Fibroblast of skin of right quadriceps (primary cell): Measurements from ENCODE around the gene SSR4.

Experiments
- DNase-seq: peaks from one replicate; pipeline ENCODE4 v3.0.0-alpha.2; 2013

SSR4 gene

DNA sequence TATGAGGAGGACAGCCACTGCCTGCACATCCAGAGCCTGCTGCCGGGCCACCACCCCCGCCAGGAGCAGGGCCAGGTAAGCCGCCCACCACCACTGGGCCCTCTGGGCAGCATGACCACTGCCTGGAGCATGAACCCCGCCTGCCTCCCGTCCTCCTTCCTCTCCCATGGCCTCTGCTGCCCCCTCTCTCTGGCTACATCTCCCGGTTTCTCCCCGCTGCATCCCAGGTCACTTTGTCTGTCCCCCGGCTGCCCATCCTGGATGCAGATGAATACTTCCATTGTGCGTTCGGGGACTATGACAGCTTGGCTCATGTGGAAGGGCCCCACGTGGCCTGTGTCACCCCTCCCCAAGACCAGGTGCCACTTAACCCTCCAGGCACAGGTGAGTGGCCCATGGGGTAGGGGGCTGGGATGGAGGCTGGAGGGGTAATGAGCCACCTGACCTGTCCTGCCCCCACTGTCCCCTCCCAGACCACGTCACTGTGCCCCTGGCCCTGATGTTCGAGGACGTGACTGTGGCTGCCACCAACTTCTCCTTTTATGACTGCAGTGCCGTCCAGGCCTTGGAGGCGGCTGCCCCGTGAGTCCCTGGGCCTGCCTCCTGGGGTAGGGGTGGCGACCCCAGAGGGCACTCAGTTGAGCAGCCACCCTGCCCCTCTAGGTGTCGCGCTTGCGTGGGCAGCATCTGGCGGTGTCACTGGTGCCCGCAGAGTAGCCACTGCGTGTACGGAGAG is 24.4 kb upstream of the SSR4 start:
- no peak for DNase-seq

DNA sequence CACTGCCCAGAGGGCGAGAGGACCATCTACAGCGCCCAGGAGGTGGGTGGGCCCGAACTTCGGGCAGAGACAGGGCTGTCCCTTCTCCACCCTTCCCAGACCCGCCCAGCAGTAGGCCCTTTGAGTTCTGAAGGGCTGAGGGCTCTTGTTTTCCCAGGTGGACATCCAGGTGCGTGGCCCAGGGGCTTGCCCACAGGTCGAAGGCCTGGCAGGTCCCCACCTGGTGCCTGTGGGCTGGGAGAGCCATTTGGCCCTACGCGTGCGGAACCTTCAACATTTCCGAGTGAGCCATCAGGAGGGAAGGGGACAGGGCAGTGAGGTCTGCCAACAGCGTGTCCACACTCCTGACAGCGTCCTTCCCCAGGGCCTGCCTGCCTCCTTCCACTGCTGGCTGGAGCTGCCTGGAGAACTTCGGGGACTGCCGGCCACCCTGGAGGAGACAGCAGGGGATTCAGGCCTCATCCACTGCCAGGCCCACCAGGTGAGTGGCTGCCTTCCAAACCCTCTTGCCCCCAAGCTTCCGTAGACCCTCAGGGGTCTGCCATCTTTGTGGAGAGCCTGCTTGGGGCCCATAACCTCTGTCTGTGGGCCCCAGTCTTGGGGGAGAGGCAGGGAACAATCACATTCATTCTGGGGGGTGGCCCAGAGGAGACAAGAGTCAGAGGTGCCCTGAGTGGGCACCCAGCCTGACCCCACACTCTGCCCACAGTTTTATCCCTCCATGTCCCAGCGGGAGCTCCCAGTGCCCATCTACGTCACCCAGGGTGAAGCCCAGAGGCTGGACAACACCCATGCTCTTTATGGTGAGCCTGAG is 23.7 kb upstream of the SSR4 start:
- DNase-seq, result no peak

DNA sequence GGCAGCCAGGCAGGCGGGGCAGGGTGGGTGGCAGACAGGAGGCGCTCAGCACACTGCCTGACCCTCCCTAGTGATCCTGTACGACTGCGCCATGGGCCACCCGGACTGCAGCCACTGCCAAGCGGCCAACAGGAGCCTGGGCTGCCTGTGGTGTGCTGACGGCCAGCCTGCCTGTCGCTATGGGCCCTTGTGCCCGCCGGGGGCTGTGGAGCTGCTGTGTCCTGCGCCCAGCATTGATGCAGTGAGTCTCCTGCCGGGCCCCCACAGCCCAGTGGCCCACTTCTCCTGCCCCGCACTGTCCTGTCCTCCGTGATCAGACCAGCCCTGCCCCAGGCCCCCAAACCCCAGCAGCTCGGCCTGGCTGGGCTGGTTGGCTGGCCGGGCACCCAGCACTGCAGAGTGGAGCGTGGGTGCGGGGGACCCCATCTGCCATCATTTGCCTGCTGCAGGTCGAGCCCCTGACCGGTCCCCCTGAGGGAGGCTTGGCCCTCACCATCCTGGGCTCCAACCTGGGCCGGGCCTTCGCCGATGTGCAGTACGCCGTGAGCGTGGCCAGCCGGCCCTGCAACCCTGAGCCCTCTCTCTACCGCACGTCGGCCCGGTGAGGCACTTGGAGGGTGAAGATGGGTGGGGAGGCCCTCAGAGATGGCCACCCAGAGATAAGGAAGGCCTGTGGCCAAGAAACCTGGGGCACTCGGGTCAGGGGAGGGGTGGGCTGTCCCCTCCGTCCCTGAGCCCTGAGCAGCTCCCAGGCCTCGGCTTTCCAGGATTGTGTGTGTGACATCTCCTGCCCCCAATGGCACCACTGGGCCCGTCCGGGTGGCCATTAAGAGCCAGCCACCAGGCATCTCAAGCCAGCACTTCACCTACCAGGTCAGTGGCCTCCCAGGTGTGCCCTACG is 22.8 kb upstream of the SSR4 start:
- DNase-seq, result no peak

DNA sequence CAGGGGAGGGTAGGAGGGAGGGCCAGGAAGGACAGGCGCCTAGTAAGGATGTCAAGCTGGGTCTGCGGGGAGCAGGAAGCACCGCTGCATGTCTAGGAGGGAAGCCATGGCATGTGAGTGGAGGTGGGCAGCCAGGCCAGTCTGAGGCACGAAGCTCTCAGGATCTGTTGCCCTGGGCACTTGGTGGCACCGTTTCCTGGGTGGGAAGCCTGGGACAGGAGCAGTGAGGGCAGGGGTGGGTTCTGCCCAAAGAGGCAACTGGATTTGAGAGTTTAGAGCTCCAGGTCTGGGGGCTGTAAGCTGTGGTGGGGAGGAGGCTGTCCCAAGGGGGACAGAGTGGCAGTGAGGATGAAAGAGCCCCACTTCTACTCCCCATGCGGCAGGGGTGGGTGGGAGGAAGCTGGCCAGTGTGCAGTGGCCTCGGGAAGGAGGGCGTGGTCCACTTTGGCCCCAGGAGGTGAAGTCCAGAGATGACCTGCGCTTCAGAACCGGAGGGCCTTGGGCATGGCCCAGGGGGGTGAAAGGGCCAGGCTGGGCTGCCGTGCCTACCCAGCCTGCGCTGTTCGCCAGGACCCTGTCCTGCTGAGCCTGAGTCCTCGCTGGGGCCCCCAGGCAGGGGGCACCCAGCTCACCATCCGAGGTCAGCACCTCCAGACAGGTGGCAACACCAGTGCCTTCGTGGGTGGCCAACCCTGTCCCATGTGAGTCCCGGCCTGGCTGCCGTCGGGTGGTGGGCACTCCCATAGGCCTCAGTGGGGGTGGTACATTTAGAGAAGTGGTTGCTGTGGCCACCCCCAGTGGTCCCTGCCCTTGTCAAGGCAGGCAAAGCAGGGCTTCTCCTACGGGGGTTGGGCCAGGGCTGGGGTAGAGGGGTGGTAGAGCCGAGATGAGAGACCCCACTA is 21.9 kb upstream of the SSR4 start:
- DNase-seq, result no peak

DNA sequence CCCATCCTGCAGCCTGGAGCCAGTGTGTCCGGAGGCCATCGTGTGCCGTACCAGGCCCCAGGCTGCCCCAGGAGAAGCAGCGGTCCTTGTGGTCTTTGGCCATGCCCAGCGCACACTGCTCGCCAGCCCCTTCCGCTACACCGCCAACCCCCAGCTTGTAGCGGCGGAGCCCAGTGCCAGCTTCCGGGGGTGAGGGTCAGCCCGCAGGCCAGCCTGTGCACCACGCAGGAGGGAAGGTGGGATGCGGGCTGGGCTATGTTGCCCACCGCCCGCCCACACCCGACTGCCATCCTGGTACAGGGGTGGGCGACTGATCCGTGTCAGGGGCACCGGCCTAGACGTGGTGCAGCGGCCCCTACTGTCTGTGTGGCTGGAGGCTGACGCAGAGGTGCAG is 21.3 kb upstream of the SSR4 start:
- DNase-seq, result no peak

DNA sequence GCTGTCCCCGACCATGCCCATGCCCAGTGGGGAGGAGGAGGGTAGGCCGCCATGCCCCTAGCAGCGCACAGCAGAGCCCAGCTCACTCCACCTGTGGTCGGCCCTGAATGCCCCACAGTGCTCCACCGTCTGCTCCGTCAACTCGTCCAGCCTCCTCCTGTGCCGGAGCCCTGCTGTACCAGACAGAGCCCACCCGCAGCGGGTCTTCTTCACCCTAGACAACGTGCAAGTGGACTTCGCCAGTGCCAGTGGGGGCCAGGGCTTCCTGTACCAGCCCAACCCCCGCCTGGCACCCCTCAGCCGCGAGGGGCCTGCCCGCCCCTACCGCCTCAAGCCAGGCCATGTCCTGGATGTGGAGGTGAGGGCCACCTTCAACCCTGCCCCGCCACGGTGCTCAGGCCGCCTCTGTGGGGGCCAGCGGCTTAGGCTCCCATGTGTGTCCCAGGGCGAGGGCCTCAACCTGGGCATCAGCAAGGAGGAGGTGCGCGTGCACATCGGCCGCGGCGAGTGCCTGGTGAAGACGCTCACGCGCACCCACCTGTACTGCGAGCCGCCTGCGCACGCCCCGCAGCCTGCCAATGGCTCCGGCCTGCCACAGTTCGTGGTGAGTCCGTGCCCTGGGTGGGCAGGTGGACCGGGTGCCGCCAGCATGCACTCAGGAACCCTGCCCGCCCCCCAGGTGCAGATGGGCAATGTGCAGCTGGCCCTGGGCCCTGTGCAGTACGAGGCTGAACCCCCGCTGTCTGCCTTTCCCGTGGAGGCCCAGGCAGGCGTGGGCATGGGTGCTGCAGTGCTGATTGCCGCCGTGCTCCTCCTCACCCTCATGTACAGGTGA is 20.5 kb upstream of the SSR4 start:
- DNase-seq, result no peak

DNA sequence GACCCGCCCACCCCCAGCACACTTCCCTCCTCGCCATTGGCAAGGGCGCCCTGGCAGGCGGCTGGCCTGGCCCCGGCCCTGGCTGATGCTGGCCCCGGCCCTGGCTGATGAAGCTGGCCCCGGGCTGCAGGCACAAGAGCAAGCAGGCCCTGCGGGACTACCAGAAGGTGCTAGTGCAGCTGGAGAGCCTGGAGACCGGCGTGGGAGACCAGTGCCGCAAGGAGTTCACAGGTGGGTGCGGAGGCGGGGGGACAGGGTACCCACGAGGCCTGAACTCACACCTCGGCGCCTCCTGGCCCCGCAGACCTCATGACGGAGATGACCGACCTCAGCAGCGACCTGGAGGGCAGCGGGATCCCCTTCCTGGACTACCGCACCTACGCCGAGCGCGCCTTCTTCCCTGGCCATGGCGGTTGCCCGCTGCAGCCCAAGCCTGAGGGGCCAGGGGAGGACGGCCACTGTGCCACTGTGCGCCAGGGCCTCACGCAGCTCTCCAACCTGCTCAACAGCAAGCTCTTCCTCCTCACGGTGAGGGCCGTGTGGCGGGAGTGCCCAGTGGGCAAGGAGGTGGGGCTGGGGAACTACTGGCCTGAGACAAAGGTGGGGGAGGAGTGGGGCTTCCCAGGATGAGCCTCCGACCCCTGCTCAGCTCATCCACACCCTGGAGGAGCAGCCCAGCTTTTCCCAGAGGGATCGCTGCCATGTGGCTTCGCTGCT is 19.7 kb upstream of the SSR4 start:
- no peak for DNase-seq

DNA sequence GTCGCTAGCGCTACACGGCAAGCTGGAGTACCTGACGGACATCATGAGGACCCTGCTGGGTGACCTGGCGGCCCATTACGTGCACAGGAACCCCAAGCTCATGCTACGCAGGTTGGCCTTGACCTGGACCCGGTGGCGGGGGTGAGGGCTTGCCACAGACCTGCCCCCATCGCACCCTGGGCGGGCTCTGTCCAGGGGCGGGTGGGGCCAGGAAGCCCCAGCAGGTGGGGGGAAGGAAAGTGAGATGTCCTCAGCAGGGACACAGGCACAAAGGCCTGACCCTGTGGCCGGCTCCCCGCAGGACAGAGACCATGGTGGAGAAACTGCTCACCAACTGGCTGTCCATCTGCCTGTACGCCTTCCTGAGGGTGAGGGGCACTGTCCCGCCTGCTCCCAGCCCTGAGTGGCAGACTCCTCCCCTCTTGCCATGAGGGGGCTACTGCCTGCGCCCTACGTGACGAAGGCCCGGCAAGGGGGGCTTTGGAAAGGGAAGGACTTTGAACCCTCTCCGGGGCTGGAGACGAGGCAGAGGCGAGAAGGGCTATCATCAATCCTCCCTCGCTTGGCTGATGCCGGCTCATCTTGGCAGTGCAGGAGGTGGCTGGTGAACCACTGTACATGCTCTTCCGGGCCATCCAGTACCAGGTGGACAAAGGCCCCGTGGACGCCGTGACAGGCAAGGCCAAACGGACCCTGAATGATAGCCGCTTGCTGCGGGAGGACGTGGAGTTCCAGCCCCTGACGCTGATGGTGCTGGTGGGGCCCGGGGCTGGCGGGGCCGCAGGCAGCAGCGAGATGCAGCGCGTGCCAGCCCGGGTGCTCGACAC is 19.0 kb upstream of the SSR4 start:
- no peak for DNase-seq

DNA sequence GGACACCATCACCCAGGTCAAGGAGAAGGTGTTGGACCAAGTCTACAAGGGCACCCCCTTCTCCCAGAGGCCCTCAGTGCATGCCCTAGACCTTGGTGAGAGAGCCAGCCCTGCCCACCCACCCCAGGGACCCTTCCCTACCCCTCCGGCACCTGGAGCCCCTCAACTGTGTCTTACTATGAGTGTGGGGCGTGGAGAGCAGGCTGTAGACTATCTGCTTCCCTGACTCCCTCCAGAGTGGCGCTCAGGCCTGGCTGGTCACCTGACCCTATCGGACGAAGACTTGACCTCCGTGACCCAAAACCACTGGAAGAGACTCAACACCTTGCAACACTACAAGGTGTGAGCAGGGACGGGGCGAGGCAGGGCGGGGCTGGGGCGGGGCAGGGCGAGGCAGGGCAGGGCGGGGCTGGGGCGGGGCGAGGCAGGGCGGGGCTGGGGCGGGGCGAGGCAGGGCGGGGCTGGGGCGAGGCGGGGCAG is 18.3 kb upstream of the SSR4 start:
- DNase-seq, result no peak

DNA sequence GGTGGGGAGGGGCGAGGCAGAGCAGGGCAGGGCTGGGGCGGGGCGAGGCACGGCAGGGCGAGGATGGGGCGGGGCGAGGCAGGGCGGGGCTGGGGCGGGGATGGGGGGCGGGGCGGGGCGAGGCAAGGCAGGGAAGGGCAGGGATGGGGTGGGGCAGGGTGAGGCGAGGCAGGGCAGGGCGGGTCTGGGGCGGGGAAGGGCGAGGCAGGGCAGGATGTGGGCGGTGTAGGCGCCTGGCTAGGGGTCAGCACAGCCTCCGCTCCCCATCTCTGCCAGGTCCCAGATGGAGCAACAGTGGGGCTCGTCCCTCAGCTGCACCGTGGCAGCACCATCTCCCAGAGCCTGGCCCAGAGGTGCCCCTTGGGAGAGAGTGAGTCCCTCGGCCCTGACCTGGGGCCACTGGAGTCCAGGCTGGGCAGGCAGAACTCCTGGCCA is 17.8 kb upstream of the SSR4 start:
- no peak for DNase-seq

DNA sequence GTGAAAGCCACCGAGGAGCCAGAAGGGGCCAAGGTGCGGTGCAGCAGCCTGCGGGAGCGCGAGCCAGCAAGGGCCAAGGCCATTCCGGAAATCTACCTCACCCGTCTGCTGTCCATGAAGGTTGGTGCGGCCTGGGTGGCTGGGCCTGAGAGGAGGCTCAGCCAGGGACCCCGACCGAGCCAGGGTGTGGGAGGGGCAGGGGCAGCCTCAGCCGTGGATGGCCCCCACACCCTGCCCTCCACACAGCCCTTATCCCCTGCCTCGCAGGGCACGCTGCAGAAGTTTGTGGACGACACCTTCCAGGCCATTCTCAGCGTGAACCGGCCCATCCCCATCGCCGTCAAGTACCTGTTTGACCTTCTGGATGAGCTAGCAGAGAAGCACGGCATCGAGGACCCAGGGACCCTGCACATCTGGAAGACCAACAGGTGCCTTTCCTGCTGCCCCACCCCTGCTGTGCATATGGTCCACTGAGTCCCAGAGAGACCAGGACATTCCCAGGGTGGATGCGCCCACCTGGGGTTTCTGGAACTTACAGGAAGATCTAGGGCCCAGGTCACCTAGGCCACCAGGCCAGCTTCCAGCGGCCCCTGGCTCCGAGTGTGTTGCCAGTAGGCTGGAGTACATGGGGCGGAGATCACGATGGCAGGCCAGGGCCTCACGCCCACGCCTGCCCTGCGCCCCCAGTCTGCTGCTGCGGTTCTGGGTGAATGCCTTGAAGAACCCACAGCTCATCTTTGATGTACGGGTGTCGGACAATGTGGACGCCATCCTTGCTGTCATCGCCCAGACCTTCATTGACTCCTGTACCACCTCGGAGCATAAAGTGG is 17.0 kb upstream of the SSR4 start:
- no peak for DNase-seq

DNA sequence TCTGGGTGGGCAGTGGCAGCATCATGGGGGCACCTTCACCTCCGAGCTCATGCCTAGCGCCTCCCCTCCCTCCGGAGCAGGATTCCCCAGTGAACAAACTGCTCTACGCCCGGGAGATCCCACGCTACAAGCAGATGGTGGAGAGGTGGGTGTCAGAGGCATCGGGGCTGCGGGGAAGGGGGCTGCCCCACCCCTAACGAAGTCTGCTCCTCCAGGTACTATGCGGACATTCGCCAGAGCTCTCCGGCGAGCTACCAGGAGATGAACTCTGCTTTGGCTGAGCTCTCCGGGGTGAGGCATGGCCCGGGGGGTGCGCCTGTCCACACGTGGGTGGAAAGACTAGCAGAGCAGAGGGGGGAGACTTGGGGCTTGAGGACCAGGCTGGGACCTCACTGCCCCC is 16.3 kb upstream of the SSR4 start:
- no peak for DNase-seq

DNA sequence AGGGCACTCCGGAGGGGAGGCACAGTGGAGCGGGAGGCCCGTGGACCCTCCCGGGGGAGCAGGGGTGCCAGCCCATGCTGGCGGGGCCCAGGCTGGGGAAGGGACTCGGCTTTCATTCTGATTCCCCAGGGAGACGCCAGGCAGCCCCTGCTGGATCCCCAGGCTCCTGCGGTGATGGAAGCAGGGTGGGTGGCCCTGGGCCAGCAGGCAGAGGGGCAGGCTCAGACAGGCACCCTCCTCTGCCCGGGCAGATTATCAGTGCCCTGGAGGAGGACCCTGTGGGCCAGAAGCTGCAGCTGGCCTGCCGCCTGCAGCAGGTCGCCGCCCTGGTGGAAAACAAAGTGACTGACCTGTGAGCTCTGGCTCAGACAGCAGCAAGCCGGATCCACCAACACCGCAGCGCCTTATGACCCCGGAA is 15.8 kb upstream of the SSR4 start:
- DNase-seq, result no peak

DNA sequence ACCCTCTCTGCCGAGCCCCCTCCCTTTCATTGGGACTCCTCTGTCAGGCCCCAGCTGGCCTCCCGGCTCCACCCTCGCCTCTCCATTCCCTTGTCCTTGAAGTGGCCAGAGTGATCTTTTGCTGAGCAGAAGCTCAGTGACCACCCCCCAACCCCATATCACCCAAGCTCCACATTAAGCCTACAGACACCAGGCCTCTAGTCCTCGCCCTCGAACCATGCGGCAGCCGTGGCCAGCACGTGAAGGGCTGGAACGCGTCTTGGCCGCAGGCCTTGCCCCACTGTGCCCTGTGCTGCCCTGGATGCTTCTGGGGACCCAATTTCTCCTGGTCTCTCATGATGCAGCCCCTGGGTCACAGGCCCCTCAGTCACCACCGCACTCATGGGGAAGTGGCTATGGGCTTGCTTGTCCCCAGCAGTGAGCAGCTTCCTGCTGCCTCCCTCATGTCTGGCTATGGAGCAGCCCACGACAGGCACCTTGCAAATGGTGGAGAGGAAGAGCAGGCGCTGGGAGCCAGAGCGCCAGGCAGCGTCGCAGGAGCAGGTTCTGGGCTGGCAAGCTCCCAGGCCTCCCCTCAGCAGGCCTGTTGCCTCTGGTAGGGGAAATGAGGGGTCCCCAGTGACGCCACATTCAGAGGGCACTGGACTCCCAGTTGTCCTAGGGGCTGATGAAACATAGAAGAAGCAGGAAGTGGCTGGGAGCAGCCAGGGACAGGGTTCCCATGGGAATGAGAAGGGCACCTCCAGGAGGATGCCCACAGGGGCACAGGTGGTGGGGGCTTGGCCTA is 14.4 kb upstream of the SSR4 start:
- no peak for DNase-seq

DNA sequence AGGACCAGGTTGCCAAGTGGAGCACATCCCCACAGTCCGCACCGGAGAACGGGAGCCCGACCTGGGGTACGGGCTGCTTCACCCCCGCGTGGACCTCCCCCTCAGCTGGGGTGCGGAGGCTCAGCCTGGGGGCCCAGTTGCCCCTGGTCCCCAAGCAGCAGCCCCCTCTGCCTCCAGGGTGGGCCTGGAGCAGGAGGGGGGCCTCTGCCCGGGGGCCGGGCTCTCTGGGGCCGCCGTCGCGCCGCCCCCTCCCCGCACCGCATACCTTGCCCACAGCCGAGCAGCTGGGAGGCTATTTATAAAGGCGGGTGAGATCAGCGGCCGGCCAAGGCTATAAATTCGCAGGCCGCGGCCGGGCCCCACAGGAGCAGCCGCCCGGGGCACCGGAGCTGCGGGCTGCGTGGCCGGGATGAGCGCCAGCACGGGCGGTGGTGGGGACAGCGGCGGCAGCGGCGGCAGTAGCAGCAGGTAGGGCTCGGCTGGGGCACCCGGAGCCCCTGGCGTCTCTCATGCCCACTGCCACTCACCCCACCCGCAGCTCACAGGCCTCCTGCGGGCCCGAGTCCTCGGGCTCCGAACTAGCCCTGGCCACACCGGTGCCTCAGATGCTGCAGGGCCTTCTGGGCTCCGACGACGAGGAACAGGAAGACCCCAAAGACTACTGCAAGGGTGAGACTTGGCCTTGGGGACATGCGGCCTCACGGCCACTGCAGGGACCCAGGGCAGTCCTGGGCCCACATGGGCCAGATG is 13.6 kb upstream of the SSR4 start, which contains the start of gene SRPK3:
SRPK3 (plus strand) TSS at position 364 of the 750 bp plus-strand sequence; CDS start at position 410, 46 bp downstream.
- peak; percentile 11 for DNase-seq

DNA sequence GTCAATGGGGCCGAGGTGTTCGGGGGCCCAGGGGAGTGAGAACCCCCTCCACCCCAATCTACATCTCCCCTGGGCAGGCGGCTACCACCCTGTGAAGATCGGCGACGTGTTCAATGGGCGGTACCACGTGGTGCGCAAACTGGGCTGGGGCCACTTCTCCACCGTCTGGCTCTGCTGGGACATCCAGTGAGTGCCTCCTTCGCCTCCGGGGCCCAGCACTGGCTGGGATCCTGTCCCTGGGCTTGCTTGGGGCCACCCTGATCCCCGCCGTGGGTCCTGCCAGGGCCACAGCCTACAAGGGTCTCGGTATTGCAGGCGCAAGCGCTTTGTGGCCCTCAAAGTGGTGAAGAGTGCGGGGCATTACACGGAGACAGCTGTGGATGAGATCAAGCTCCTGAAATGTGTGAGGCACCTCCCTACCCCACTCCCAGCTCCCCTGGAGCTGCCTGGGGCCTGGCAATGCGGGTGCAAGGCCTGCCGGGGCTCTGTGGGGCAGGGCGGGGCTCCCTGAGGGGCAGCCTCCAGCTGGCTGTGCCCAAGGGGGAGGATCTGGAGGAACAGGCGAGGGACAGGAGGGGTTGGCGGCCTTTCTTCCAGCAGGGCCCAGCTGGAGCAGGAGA is 12.9 kb upstream of the SSR4 start:
- DNase-seq, result no peak
